ENCODE results near the gene ZXDB. TPM values are rescaled to one million over a fixed set of nuclear protein-coding genes. Genes with fewer than 3 reads are reported as not detected.

Gene ZXDB
- total and polyA plus RNA-seq, 2 donors (not counting 3 experiments of a cell fraction or from before 2014, with no cell fraction given), result 6.3 to 8.4 TPM

DNA sequence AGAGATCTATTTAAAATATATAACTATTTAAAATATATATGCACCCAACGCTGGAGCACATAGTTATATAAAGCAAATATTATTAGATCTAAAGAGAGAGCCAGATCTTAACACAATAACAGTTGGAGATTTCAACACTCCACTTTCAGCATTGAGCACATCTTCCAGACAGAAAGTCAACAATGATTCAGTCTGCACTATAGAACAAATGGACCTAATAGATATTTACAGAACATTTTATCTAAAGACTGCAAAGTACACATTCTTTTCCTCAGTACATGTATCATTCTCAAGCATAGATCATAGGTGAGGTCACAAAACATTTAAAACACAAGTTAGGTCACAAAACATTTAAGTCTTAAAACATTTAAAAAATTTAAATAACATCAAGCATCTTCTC is 51.9 kb downstream of the ZXDB start:
- no peaks in the 10 kb centered on the region for H4K20me1 ChIP-seq (replicated peaks; ENCODE audit: control insufficient read depth, extremely low read depth, insufficient read depth, low read length)
- DNase-seq (ENCODE audit: low read depth, low spot score), result no peak
- H3K4me2 ChIP-seq (ENCODE audit: insufficient read depth, low read length), result no peak overlapping the region
- H3K9me3 ChIP-seq (replicated peaks; ENCODE audit: control insufficient read depth, insufficient read depth, low read length), result no peaks in the 10 kb centered on the region
- H3K79me2 ChIP-seq (ENCODE audit: control insufficient read depth, insufficient read depth, low read length), result no peaks in the 10 kb centered on the region
- no peak overlapping the region for H3K4me3 ChIP-seq (replicated peaks in 1 of 3; ENCODE audit: insufficient read depth in 1 of 3, low read depth in 1 of 3, low read length in 3 of 3)
- no peaks in the 10 kb centered on the region for H3K27me3 ChIP-seq (ENCODE audit: control insufficient read depth in 2 of 2, insufficient read depth in 2 of 2, low read length in 2 of 2)
- no peak overlapping the region for H3K27ac ChIP-seq (ENCODE audit: insufficient read depth, low read depth, low read length)
- H3K9me1 ChIP-seq (replicated peaks; ENCODE audit: control insufficient read depth, extremely low read depth, insufficient read depth, low read length), result no peaks in the 10 kb centered on the region
- ChIA-PET CTCF (no interaction called here), POLR2A (no interaction called here)
- no peak overlapping the region for H2AFZ ChIP-seq (ENCODE audit: low read depth, low read length)
- H3K4me1 ChIP-seq (ENCODE audit: control insufficient read depth, extremely low read depth, insufficient read depth, low read length), result no peaks in the 10 kb centered on the region
- dilution Hi-C loops (cut with MboI; ENCODE audit: extremely low pct_ligation_motif_present, low sequenced_read_pairs), result no loop called here
- H3K9ac ChIP-seq (replicated peaks; ENCODE audit: extremely low read depth, insufficient read depth, low read length), result no peak overlapping the region
- BruUV-seq (replicated peaks), result no TSS peak
- H3K36me3 ChIP-seq (ENCODE audit: control insufficient read depth in 2 of 2, extremely low read depth in 1 of 2, insufficient read depth in 2 of 2, low read length in 2 of 2), result no peaks in the 10 kb centered on the region
- intact Hi-C loops (cut with micrococcal nuclease), result no loop called here
- TF ChIP-seq POLR2AphosphoS5 (IDR thresholded peaks at IDR 0.05; ENCODE audit: insufficient read depth, low read depth, low read length) (no peak), MYC (IDR thresholded peaks at IDR 0.05; ENCODE audit: low read depth, low read length) (no peak)
- no peak for FAIRE-seq

DNA sequence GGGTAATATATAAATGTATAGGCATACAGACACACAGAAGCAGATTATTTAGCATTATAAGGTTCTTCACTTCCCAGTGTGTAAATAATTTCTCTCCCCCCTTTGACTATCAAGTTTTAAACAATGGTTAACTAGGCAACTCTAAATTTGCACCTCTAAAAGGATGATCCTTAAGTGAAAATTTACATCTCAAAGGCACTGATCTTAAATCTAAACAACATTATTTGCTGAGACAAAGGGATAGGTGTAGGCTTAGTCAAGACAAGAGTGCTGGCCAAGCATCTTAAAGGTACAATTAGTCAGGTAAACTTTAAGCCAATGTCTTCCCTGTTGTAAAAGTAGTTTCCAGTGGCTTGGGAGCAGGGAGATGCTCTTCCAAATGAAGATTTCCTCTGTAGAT is 55.2 kb downstream of the ZXDB start:
- CTCF ChIA-PET, result no interaction called here
- Histone ChIP-seq H2AFZ (ENCODE audit: low read depth, low read length) (no peak overlapping the region), H3K36me3 (ENCODE audit: control insufficient read depth in 2 of 2, extremely low read depth in 1 of 2, insufficient read depth in 2 of 2, low read length in 2 of 2) (no peaks in the 10 kb centered on the region), H3K27ac (ENCODE audit: insufficient read depth, low read depth, low read length) (no peak overlapping the region), H3K9me1 (replicated peaks; ENCODE audit: control insufficient read depth, extremely low read depth, insufficient read depth, low read length) (no peaks in the 10 kb centered on the region), H3K9ac (replicated peaks; ENCODE audit: extremely low read depth, insufficient read depth, low read length) (no peak overlapping the region), H3K4me3 (replicated peaks in 1 of 3; ENCODE audit: insufficient read depth in 1 of 3, low read depth in 1 of 3, low read length in 3 of 3) (no peak overlapping the region), H3K9me3 (replicated peaks; ENCODE audit: control insufficient read depth, insufficient read depth, low read length) (no peaks in the 10 kb centered on the region), H3K79me2 (ENCODE audit: control insufficient read depth, insufficient read depth, low read length) (no peaks in the 10 kb centered on the region), H3K4me1 (ENCODE audit: control insufficient read depth, extremely low read depth, insufficient read depth, low read length) (no peaks in the 10 kb centered on the region), H4K20me1 (replicated peaks; ENCODE audit: control insufficient read depth, extremely low read depth, insufficient read depth, low read length) (no peaks in the 10 kb centered on the region), H3K4me2 (ENCODE audit: insufficient read depth, low read length) (no peak overlapping the region), H3K27me3 (ENCODE audit: control insufficient read depth in 2 of 2, insufficient read depth in 2 of 2, low read length in 2 of 2) (no peaks in the 10 kb centered on the region)
- intact Hi-C loops (cut with micrococcal nuclease) (no loop called here), dilution Hi-C loops (cut with MboI; ENCODE audit: extremely low pct_ligation_motif_present, low sequenced_read_pairs) (no loop called here)
- no peak for DNase-seq (ENCODE audit: low read depth, low spot score)
- FAIRE-seq, result no peak
- POLR2A ChIA-PET, result no interaction called here
- BruUV-seq (replicated peaks), result no TSS peak
- TF ChIP-seq MAX (IDR thresholded peaks at IDR 0.05; ENCODE audit: insufficient read depth, insufficient read length) (no peak), POLR2A (IDR thresholded peaks at IDR 0.05; ENCODE audit: low read depth, low read length) (no peak), FOS (IDR thresholded peaks at IDR 0.05; ENCODE audit: borderline replicate concordance, insufficient read depth, low read length) (no peak), CTCF (IDR thresholded peaks at IDR 0.05; ENCODE audit: extremely low read depth in 1 of 2, insufficient read depth in 1 of 2, low read depth in 1 of 2, low read length in 2 of 2) (no peak), JUN (IDR thresholded peaks at IDR 0.05; ENCODE audit: borderline replicate concordance, insufficient read depth, insufficient read length, low read depth) (no peak), EZH2 (IDR thresholded peaks at IDR 0.05; ENCODE audit: borderline replicate concordance, low read depth, low read length, severe bottlenecking) (no peak), GATA2 (IDR thresholded peaks at IDR 0.05; ENCODE audit: insufficient read depth, insufficient read length, low read depth, low read length) (no peak), POLR2AphosphoS5 (IDR thresholded peaks at IDR 0.05; ENCODE audit: insufficient read depth, low read depth, low read length) (no peak), MYC (IDR thresholded peaks at IDR 0.05; ENCODE audit: low read depth, low read length) (no peak)
